ENCODE measurements around the gene ITGA1.
"Not testable (repeated sequence)": the region's sequence is repeated elsewhere in the genome, so short reads cannot be mapped to it uniquely, and the experiment has no call there.

Gene ITGA1

DNA sequence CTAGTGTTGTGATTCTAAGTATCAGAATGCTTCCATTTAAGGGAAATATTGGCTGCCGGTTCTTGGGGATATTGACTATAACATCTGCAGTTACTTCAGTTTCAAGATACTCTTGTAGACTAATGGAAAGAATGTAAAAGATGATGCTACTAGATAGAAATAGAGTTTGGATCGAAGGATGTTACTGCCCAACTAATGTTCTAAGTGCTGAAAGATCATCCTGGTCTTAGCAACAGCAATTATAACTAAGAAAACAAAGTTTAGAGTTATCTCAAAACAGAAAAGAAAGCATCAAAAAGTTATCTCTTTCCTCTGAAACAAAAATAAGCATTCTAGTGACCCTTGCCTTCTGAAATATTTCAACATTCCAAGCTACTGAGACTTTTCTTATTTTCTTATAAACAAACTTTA, 49.9 kb downstream of the ITGA1 start:
- Histone ChIP-seq H3K36me3 (ENCODE audit: control insufficient read depth in 5 of 5, insufficient read depth in 5 of 5, low read length in 5 of 5) (no peaks in the 10 kb centered on the region), H3K4me3 (ENCODE audit: low read depth in 1 of 5, low read length in 5 of 5) (no peak overlapping the region), H3K27ac (ENCODE audit: low read depth, low read length) (peak overlapping the region; percentile 80), H3K9me3 (ENCODE audit: control insufficient read depth in 5 of 5, low read length in 5 of 5) (no peaks in the 10 kb centered on the region), H3K4me1 (ENCODE audit: control insufficient read depth in 5 of 5, insufficient read depth in 5 of 5, low read length in 5 of 5) (peaks cover 0 to 26% (median 20%) of the 10 kb centered on the region in 5 donors), H3K9ac (ENCODE audit: low read length in 5 of 5) (peak overlapping the region in 3 of 5 donors; percentile 13 to 30 (median 21)), H3K27me3 (ENCODE audit: control insufficient read depth in 5 of 5, insufficient read depth in 4 of 5, low read length in 5 of 5) (no peaks in the 10 kb centered on the region)

DNA sequence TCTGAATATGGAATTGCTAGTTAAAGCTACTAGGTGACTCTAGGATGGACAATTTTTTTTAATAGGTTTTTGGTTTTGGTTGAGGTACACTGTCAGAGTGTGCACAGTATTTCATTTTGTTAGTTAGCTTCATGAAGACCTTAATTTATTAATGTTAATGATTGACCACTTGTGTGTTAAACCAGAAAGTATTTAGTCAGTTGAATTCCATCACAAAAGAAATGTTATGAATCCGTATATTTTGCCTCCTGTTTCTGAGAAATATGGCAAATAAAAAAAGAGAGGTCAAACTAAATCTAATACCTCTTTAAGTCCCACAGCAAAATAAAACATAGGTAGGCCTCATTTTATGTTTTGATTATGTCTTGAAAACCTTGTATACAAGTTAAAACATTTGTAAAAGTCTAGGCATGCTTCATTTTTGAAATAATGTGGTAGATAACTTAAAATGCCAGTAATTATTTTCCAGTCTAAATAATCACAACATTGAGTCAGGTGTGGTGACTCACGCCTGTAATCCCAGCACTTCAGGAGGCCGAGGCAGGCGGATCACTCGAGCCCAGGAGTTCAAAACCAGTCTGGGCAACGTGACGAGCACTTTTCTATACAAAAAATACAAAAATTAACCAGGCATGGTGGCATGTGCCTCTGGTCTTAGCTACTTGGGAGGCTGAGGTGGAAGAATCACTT, 50.8 kb downstream of the ITGA1 start:
- Histone ChIP-seq H3K4me1 (ENCODE audit: control insufficient read depth in 5 of 5, insufficient read depth in 5 of 5, low read length in 5 of 5) (peaks cover 0 to 26% (median 20%) of the 10 kb centered on the region in 5 donors), H3K36me3 (ENCODE audit: control insufficient read depth in 5 of 5, insufficient read depth in 5 of 5, low read length in 5 of 5) (no peaks in the 10 kb centered on the region), H3K9ac (ENCODE audit: low read length in 5 of 5) (peak overlapping the region in 2 of 5 donors; percentile 21 to 59), H3K4me3 (ENCODE audit: low read depth in 1 of 5, low read length in 5 of 5) (no peak overlapping the region), H3K9me3 (ENCODE audit: control insufficient read depth in 5 of 5, low read length in 5 of 5) (no peaks in the 10 kb centered on the region), H3K27me3 (ENCODE audit: control insufficient read depth in 5 of 5, insufficient read depth in 4 of 5, low read length in 5 of 5) (no peaks in the 10 kb centered on the region), H3K27ac (ENCODE audit: low read depth, low read length) (peak overlapping the region; percentile 80)

DNA sequence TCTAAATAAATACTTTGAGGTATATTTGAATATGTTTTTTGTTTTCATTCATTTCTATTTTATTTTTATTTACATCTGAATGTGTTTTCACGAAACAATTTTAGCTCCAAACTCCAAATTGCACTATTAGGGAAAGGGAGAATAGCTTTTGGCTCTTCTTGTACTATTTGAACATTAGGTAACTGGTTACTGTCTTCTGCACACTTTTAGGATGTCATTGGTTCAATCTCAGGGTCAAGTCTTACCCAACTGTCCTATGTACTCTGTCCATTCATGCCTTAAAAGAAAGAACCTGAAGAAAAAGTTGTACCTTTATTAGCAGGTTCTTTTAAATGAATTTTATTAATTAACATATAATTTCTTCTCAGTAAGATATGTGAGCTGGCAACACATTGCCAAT, 51.6 kb downstream of the ITGA1 start:
- Histone ChIP-seq H3K4me3 (ENCODE audit: low read depth in 1 of 5, low read length in 5 of 5) (no peak overlapping the region), H3K9ac (ENCODE audit: low read length in 5 of 5) (no peak overlapping the region), H3K4me1 (ENCODE audit: control insufficient read depth in 5 of 5, insufficient read depth in 5 of 5, low read length in 5 of 5) (peaks cover 0 to 23% (median 22%) of the 10 kb centered on the region in 5 donors), H3K27ac (ENCODE audit: low read depth, low read length) (no peak overlapping the region), H3K27me3 (ENCODE audit: control insufficient read depth in 5 of 5, insufficient read depth in 4 of 5, low read length in 5 of 5) (no peaks in the 10 kb centered on the region), H3K36me3 (ENCODE audit: control insufficient read depth in 5 of 5, insufficient read depth in 5 of 5, low read length in 5 of 5) (no peaks in the 10 kb centered on the region), H3K9me3 (ENCODE audit: control insufficient read depth in 5 of 5, low read length in 5 of 5) (no peaks in the 10 kb centered on the region)

DNA sequence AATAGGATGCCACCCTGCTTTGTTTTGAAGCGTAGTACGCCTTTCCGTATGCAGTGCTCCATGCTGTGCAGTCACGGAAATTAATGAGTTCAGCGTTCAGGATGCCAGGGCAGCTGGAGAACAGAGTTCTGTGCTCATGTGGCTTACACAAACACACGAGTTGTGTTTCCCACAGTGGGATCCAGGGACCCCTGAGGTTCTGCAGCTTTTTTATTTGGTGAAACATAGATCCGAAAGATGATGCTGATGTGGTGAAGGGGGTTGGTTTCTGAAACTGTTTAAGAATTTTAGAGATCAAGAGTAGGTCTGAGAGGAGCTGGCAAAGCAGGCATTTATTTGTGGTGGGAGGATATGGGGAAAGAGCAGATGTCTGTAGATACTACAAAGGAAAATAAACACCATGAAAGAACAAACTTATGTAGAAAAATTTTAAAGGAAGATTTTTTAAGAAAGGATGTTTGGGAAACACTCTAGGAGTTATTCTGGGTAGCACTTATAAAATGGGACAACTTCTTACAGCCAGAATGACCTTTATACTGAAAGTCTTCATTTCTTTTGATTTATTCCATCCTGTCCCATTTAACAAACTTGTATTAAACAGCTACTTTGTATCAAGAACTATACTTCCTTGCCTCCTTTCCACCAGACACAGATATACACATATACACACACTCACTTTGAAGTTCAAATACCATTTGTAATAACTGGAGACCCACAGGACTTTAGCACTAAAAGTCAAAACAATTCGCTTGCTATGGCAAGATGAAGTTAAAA, 52.7 kb downstream of the ITGA1 start:
- no peaks in the 10 kb centered on the region for H3K9me3 ChIP-seq (ENCODE audit: control insufficient read depth in 5 of 5, low read length in 5 of 5)
- peak overlapping the region; percentile 31 for H3K27ac ChIP-seq (ENCODE audit: low read depth, low read length)
- H3K4me1 ChIP-seq (ENCODE audit: control insufficient read depth in 5 of 5, insufficient read depth in 5 of 5, low read length in 5 of 5), result peaks cover 0 to 29% (median 22%) of the 10 kb centered on the region in 5 donors
- H3K4me3 ChIP-seq (ENCODE audit: low read depth in 1 of 5, low read length in 5 of 5), result no peak overlapping the region
- H3K27me3 ChIP-seq (ENCODE audit: control insufficient read depth in 5 of 5, insufficient read depth in 4 of 5, low read length in 5 of 5), result no peaks in the 10 kb centered on the region
- peak overlapping the region in 1 of 5 donors; percentile 47 for H3K9ac ChIP-seq (ENCODE audit: low read length in 5 of 5)
- H3K36me3 ChIP-seq (ENCODE audit: control insufficient read depth in 5 of 5, insufficient read depth in 5 of 5, low read length in 5 of 5), result no peaks in the 10 kb centered on the region

DNA sequence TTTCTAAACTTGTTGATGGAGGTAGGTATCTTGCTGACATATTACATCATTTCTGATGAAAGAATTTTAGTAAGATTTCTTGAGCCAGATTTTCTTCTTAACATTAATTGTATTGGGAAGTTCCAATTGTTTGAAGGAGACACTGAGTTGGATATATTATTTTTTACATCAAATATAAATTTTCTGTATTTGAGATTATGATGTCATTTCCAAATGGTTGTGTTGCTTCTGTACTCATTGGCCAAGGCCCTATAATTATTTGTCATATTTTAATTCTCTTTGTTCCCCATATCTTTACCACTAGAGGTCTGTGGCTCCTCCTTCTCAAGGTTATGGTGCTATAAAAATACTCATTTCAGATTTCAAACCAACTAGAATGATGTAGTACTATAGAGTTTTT, 53.4 kb downstream of the ITGA1 start:
- no peak overlapping the region for H3K4me3 ChIP-seq (ENCODE audit: low read depth in 1 of 5, low read length in 5 of 5)
- H3K4me1 ChIP-seq (ENCODE audit: control insufficient read depth in 5 of 5, insufficient read depth in 5 of 5, low read length in 5 of 5), result peaks cover 0 to 29% (median 22%) of the 10 kb centered on the region in 5 donors
- H3K36me3 ChIP-seq (ENCODE audit: control insufficient read depth in 5 of 5, insufficient read depth in 5 of 5, low read length in 5 of 5), result no peaks in the 10 kb centered on the region
- H3K27ac ChIP-seq (ENCODE audit: low read depth, low read length), result peak overlapping the region; percentile 31
- H3K9me3 ChIP-seq (ENCODE audit: control insufficient read depth in 5 of 5, low read length in 5 of 5), result no peaks in the 10 kb centered on the region
- no peaks in the 10 kb centered on the region for H3K27me3 ChIP-seq (ENCODE audit: control insufficient read depth in 5 of 5, insufficient read depth in 4 of 5, low read length in 5 of 5)
- no peak overlapping the region for H3K9ac ChIP-seq (ENCODE audit: low read length in 5 of 5)

DNA sequence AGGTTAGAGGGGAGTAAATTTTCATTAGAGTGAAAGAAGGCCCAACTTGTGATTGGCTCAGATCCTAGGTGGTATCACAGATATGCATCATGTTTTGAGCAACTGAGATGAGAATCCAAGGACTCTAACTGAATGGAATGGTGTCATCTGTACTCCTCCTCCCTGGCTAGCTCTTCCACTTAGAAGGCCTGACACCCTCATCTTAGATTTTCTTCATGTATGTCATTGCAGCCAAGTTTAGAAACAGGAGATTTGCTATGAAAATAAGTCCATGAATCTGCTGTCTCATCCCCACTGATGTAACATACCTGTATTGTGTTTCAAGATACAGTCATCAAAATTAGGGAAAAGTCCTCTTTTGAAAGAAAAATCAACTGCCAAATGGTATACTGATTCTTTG, 54.4 kb downstream of the ITGA1 start:
- Histone ChIP-seq H3K36me3 (ENCODE audit: control insufficient read depth in 5 of 5, insufficient read depth in 5 of 5, low read length in 5 of 5) (no peaks in the 10 kb centered on the region), H3K4me1 (ENCODE audit: control insufficient read depth in 5 of 5, insufficient read depth in 5 of 5, low read length in 5 of 5) (peaks cover 0 to 28% (median 19%) of the 10 kb centered on the region in 5 donors), H3K27me3 (ENCODE audit: control insufficient read depth in 5 of 5, insufficient read depth in 4 of 5, low read length in 5 of 5) (no peaks in the 10 kb centered on the region), H3K4me3 (ENCODE audit: low read depth in 1 of 5, low read length in 5 of 5) (no peak overlapping the region), H3K9me3 (ENCODE audit: control insufficient read depth in 5 of 5, low read length in 5 of 5) (no peaks in the 10 kb centered on the region), H3K27ac (ENCODE audit: low read depth, low read length) (peak overlapping the region; percentile 31), H3K9ac (ENCODE audit: low read length in 5 of 5) (no peak overlapping the region)

DNA sequence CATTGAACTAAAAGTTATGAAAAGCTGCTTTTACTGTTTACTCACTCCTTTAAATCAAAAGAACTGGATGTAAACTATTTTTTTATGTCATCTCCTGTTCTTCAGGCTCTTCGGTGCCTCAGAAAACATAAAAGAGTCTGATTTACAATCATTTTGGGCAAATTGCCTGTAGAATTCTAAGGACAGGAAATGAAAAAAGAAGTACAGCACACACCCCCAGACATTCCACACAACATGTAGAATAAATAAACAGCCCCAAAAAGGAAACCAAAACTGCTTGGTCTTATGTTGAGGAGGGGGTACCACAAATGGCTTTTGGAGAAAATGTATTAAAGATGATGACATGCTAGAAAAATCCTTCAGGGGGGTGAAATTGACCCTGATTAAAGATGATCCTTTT, 57.2 kb downstream of the ITGA1 start:
- H3K27ac ChIP-seq (ENCODE audit: low read depth, low read length), result no peak overlapping the region
- H3K9me3 ChIP-seq (ENCODE audit: control insufficient read depth in 5 of 5, low read length in 5 of 5), result no peaks in the 10 kb centered on the region
- no peaks in the 10 kb centered on the region for H3K27me3 ChIP-seq (ENCODE audit: control insufficient read depth in 5 of 5, insufficient read depth in 4 of 5, low read length in 5 of 5)
- H3K9ac ChIP-seq (ENCODE audit: low read length in 5 of 5), result no peak overlapping the region
- H3K4me1 ChIP-seq (ENCODE audit: control insufficient read depth in 5 of 5, insufficient read depth in 5 of 5, low read length in 5 of 5), result peaks cover 0 to 21% (median 12%) of the 10 kb centered on the region in 5 donors
- H3K36me3 ChIP-seq (ENCODE audit: control insufficient read depth in 5 of 5, insufficient read depth in 5 of 5, low read length in 5 of 5), result no peaks in the 10 kb centered on the region
- H3K4me3 ChIP-seq (ENCODE audit: low read depth in 1 of 5, low read length in 5 of 5), result no peak overlapping the region

DNA sequence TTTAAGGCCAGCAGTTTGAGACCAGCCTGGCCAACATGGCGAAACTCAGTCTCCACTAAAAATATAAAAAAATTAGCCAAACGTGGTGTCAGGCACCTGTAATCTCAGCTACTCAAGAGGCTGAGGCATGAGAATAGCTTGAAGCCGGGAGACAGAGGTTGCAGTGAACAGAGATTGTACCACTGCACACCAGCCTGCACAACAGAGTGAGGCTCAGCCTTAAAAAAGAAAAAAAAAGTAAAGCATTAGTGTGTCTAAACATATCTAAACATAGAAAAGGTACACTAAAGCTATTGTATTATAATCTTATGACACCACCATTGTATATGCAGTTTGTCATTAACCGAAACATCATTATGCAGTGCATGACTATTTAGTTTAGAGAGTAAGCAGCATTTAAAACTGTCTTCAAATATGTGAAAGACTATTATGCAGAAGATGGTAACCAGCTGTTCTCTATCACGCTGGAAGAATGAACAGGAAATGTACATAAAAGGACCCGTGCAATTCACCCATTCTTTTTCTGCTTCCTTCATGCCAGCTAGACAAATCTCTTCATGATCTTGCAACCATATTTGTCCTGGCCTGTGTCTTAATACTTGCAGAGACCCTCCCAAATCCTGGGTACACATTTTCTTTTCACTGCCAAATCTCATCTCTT, 58.6 kb downstream of the ITGA1 start:
- H3K4me3 ChIP-seq (ENCODE audit: low read depth in 1 of 5, low read length in 5 of 5), result no peak overlapping the region
- no peak overlapping the region for H3K9ac ChIP-seq (ENCODE audit: low read length in 5 of 5)
- H3K36me3 ChIP-seq (ENCODE audit: control insufficient read depth in 5 of 5, insufficient read depth in 5 of 5, low read length in 5 of 5), result no peaks in the 10 kb centered on the region
- H3K27ac ChIP-seq (ENCODE audit: low read depth, low read length), result no peak overlapping the region
- H3K27me3 ChIP-seq (ENCODE audit: control insufficient read depth in 5 of 5, insufficient read depth in 4 of 5, low read length in 5 of 5), result no peaks in the 10 kb centered on the region
- no peaks in the 10 kb centered on the region for H3K9me3 ChIP-seq (ENCODE audit: control insufficient read depth in 5 of 5, low read length in 5 of 5)
- H3K4me1 ChIP-seq (ENCODE audit: control insufficient read depth in 5 of 5, insufficient read depth in 5 of 5, low read length in 5 of 5), result peaks cover 0 to 10% (median 0%) of the 10 kb centered on the region in 5 donors

DNA sequence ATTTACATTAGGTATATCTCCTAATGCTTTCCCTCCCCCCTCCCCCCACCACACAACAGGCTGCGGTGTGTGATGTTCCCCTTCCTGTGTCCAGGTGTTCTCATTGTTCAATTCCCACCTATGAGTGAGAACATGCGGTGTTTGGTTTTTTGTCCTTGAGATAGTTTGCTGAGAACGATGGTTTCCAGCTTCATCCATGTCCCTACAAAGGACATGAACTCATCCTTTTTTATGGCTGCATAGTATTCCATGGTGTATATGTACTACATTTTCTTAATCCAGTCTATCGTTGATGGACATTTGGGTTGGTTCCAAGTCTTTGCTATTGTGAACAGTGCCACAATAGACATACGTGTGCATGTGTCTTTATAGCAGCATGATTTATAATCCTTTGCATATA, 61.0 kb downstream of the ITGA1 start:
- H3K9me3 ChIP-seq (ENCODE audit: control insufficient read depth in 5 of 5, low read length in 5 of 5); H3K9ac ChIP-seq (ENCODE audit: low read length in 5 of 5); H3K27ac ChIP-seq (ENCODE audit: low read depth, low read length); H3K36me3 ChIP-seq (ENCODE audit: control insufficient read depth in 5 of 5, insufficient read depth in 5 of 5, low read length in 5 of 5); H3K27me3 ChIP-seq (ENCODE audit: control insufficient read depth in 5 of 5, insufficient read depth in 4 of 5, low read length in 5 of 5); H3K4me3 ChIP-seq (ENCODE audit: low read depth in 1 of 5, low read length in 5 of 5): not testable (repeated sequence)
- peaks cover 0 to 10% (median 0%) of the 10 kb centered on the region in 5 donors for H3K4me1 ChIP-seq (ENCODE audit: control insufficient read depth in 5 of 5, insufficient read depth in 5 of 5, low read length in 5 of 5)

DNA sequence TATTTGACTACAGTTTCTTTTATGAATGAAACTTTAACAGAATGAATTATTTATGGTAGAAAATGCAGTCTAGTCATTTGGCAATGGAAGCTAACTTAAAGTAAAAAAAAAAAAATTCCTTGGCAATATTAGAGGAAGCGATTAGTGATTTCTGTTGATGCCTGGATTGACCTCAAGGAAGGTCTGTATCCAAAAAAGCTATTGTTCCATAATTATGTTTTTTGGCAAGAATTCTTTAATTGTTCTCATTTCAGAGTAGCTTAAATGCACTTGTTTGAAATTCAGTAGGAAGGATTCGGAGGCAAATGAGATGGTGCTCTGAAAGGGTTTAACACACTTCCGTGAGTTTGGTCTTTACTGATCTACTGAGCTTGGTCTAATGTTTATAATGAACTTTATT, 61.8 kb downstream of the ITGA1 start:
- Histone ChIP-seq H3K9me3 (ENCODE audit: control insufficient read depth in 5 of 5, low read length in 5 of 5) (no peaks in the 10 kb centered on the region), H3K27me3 (ENCODE audit: control insufficient read depth in 5 of 5, insufficient read depth in 4 of 5, low read length in 5 of 5) (no peaks in the 10 kb centered on the region), H3K27ac (ENCODE audit: low read depth, low read length) (no peak overlapping the region), H3K4me1 (ENCODE audit: control insufficient read depth in 5 of 5, insufficient read depth in 5 of 5, low read length in 5 of 5) (peaks cover 0 to 11% (median 7%) of the 10 kb centered on the region in 5 donors), H3K4me3 (ENCODE audit: low read depth in 1 of 5, low read length in 5 of 5) (no peak overlapping the region), H3K36me3 (ENCODE audit: control insufficient read depth in 5 of 5, insufficient read depth in 5 of 5, low read length in 5 of 5) (peaks cover 0 to 2% (median 0%) of the 10 kb centered on the region in 5 donors), H3K9ac (ENCODE audit: low read length in 5 of 5) (no peak overlapping the region)

All from subcutaneous abdominal adipose tissue (tissue), 5 donors.